NCI-H524 treated with DMSO at 0.1 percent for 48 hours (cell line): ENCODE data around the gene TBK1.
"Not testable (repeated sequence)": the region's sequence is repeated elsewhere in the genome, so short reads cannot be mapped to it uniquely, and the experiment has no call there.

ENCODE experiments used
- DNase-seq: peaks from one replicate; lab custom pipeline; 2025; lab: John Stamatoyannopoulos, UW

TBK1 gene

GRCh38 chr12:64497484-64497883 lies 45.6 kb downstream of the TBK1 start:
- no peak for DNase-seq

DNA sequence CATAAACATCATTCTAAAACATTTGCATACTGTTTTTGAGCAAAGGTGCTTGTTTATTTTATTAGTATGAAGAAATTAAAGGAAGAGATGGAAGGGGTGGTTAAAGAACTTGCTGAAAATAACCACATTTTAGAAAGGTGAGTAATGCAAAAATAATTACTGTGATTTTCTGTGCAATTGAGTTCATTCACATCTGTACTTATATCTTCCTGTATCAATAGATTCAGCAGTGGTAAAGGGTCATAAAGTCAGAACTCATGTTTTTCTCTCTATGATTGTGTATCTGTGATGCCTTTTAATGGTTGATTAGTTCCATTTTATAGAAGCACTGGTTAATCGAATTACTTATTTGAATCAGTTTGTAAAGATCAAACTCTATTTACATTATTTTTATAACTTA lies 46.0 kb downstream of the TBK1 start:
- DNase-seq = no peak

- no peak for DNase-seq
Observed at GRCh38 chr12:64500394-64500793, 48.5 kb downstream of the TBK1 start.

GRCh38 chr12:64501486-64501885 lies 49.6 kb downstream of the TBK1 start:
- no peak for DNase-seq

DNA sequence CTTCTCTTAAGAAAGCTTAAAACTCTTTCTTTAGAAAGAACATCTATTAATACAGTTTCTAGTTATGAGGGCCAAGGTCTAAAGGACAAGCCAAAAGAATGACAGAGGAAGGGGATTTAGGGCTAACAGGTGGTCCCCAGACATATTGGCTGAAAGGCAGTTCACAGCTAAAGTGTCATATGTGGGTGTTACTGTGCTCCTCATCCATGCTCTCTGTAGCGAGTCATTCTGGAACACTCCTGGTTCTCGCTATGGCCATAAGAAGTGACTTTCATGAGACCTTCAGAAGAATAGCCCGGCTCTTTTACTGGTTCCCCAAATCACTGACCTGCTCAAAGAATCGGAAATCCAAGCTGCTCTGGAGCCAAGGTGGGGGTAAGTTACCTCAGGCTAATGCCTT lies 55.0 kb downstream of the TBK1 start:
- DNase-seq = no peak

- no peak for DNase-seq
Observed at GRCh38 chr12:64510667-64511066, 58.7 kb downstream of the TBK1 start.

DNA sequence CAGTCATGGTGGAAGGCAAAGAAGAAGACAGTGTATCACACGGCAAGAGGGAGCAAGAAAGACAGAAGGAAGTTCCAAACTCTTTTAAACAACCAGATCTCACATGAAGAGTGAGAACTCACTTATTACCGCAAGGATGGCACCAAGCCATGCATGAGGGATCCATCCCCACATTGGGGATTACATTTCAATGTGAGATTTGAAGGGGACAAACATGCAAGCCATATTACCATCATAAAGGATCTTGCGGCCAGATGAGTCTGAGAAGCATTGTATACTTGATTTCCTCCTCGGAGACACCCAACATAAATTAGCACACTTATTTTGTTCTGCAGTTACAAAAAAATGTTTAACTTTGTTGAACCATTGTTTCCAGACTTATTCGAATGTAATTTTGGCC lies 66.5 kb downstream of the TBK1 start:
- no peak for DNase-seq

GRCh38 chr12:64521833-64522232 lies 69.9 kb downstream of the TBK1 start:
- no peak for DNase-seq

DNA sequence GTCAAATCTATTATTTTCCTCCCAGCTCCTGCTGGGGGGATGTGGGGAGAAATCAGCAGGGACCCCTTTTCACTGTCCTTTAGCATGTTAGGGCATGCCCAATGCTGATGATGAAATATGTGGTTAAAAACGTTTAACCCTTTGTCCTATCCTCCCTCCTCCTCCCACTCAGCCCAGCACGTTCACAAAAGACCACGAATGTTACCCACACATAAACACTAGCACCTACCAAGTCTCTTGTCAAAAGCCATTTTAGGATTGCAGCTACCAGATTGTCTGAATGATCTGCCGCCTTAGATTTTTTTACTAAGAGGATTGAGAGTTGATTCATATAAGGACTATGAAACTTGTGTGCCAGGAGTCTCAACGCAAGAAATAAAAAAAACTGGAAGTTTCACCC lies 70.4 kb downstream of the TBK1 start:
- DNase-seq = no peak

- no peak for DNase-seq
Observed at GRCh38 chr12:64522807-64523206, 70.9 kb downstream of the TBK1 start.

DNA sequence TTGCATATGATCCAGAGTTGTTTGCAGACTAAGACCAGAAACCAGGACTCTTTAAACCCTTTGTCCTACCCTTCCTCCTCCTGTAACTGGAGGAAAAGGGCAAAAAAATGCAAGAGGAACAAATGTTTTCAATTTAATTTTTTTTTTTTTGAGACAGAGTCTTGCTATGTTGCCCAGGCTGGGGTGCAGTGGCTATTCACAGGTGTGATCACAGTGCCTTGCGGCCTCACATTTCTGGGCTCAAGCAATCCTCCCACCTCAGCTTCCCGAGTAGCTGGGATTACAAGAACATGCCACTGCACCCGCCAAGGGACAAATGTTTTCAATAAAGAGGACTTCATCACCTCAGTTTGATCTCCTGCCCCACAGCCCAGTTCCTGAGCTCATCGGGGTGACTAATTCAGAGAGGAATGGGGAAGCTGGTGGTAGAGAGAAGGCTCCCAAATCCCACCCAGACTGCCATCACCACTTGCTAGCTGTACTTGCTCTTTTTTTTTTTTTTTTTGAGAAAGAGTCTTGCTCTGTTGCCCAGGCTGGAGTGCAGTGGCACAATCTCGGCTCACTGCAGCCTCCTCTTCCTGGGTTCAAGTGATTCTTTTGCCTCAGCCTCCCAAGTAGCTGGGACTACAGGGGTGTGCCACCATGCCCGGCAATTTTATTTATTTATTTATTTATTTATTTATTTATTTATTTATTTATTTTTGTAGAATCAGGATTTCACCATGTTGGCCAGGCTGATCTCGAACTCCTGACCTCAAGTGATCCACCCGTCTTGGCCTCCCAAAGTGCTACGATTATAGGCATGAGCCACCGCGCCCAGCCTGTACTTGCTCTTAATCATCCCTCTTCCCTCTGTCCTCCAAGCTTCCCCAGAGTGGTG lies 71.9 kb downstream of the TBK1 start:
- not testable (repeated sequence) for DNase-seq

DNA sequence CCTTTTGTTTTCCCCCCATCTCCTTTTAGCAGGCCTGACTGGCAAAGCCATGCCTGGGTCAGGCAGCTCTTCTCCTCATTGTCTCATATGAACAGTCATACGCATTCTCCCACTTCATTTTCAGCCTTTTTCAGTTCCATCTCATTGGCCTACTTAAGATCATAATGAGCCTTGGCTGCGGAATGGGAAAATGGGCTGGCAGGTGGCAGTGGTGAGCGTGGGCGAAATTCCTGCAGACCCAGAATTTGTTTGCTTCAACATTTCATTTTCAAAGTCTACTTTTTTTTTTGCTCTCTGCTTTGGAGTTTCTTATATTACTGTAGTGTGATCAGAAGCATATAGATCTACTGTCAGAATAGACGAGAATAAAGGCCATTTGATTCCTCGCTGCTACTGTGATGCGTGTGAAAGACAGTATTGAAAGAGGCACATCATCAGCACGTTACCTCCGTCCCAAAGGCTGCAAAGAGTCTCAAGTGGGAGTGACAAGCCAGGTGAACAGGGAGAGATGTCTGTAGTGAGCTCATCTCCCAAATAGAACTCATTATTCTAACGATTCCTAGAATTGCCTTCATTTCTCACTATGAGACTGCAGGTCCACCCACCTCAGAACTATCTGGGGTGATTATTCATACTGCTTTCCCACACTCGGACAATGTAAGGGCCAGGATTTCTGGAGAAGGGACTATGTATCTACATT lies 73.7 kb downstream of the TBK1 start:
- no peak for DNase-seq

DNA sequence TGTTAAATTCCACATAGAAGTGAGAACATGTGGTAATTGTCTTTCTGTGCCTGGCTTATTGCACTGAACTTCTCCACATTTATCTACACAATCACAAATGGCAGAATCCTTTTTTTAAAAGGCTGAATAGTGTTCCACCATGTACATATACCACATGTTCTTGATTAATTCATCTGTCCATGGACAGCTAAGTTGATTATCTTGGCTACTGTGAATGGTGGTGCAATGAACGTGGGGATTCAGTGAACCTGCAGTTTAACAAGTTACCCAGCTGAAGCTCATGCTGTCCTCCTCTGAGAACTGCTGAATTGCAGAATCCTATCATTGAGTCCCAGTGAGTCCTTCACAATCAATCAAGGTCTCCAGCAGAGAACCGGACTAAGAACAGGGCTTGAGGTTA lies 74.9 kb downstream of the TBK1 start:
- DNase-seq = no peak

DNA sequence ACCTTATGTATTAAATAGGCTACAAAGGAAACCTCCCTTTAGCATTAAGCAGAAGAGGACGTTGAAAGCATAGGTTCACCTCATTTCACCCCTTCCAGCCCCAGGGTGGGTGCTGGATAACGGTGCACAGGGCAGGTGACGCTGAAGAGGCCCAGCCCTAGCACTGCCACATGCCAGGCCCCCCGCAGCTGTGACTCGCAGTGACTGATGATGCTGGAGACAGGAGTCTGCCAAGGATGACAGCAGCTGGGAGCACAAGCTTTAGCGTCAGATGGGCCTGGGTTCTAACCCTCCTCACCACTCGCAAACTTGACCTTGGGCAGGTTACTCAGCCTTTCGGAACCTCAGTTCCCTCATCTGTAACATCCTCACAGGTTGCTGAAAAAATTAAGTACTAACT lies 76.7 kb downstream of the TBK1 start:
- DNase-seq = no peak

- DNase-seq = no peak
Observed at GRCh38 chr12:64530566-64530965, 78.6 kb downstream of the TBK1 start.

- no peak for DNase-seq
Observed at GRCh38 chr12:64531665-64532334, 79.9 kb downstream of the TBK1 start.

- DNase-seq = no peak
Observed at GRCh38 chr12:64532734-64533351, 80.9 kb downstream of the TBK1 start.

- DNase-seq = no peak
Observed at GRCh38 chr12:64534672-64535199, 82.8 kb downstream of the TBK1 start.

GRCh38 chr12:64538121-64538520 lies 86.2 kb downstream of the TBK1 start:
- no peak for DNase-seq

DNA sequence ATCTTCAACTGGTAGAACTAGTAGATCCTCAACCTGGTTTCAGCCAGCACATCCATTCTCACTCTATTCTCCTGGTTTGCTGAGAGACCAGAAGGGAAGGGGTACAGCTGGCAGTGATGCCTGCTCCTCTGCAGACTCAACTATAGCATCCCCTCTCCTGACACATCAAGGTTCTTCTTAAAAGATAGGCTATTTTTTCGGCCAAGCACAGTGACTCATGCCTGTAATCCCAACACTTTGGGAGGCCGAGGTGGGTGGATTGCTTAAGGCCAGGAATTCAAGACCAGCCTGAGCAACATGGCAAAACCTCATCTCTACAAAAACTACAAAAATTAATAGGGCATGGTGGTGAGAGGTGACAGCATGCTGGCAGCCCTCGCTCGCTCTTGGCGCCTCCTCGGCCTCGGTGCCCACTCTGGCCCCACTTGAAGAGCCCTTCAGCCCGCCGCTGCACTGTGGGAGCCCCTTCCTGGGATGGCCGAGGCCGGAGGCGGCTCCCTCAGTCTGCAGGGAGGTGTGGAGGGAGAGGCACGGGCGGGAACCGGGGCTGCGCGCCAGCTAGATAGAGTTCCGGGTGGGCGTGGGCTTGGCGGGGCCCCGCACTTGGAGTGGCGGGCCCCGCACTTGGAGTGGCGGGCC lies 90.6 kb downstream of the TBK1 start:
- not testable (repeated sequence) for DNase-seq

DNA sequence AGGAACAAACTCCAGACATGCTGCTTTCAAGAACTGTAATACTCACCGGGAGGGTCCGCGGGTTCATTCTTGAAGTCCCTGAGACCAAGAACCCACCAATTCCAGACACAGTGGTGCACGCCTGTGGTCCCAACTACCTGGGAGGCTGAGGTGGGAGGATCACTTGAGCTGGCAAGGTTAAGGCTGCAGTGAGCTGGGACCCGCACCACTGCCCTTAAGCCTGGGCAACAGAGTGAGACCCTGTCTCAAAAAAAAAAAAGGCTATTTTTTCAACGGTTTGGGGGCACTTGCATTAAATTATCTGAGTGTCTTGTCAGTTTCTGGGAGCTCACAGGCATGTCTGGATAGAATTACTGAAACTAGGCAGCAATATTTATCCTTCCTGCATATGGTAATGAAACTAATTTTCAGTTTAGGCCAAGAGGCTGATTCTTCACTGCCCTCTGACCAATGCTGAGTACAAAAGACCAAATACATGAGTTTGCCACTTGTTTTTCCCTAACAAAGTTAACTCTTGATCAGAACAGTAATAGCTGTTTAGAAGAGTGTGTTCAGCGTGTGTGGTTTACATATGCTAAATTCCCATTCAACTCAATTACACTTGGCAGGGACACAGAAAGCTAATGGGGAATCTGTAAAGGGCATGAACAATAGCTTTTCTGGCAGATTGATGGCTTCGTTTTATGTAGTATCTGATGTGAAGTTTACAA lies 92.6 kb downstream of the TBK1 start:
- no peak for DNase-seq
